T-cell (primary cell): Measurements from ENCODE around the gene SH3BP4. TPM values are rescaled to one million over a fixed set of nuclear protein-coding genes. Genes with fewer than 3 reads are reported as not detected.
A peak's percentile ranks its signal among the peaks of the same experiment; 100 is the strongest.

Experiments
- ATAC-seq, 4 experiments: fragments of 200-7000 bp in 3 of 4; fragments of 150-1000 bp in 1 of 4; cut with Tn5 transposase; replicated peaks in 1 of 4; 1 replicate in 3 of 4; 2 replicates in 1 of 4; pipeline ENCODE4 v1.10.0; 2021; ENCODE audit warnings: moderate library complexity in 3 of 4, mild to moderate bottlenecking in 2 of 4, moderate number of reproducible peaks in 1 of 4
- CTCF ChIA-PET, 2 donors: fragments of 300-600 bp; sonication (Branson Sonifier 250); formaldehyde crosslinking; loops; one replicate each; lab custom pipeline; 2022; ENCODE audit warnings: antibody characterized with exemption in 2 of 2; lab: Charles Lee
- POLR2A ChIA-PET, 2 donors: fragments of 300-600 bp; sonication (Branson Sonifier 250); formaldehyde crosslinking; loops; one replicate each; lab custom pipeline; 2022; ENCODE audit warnings: antibody characterized with exemption in 2 of 2; lab: Charles Lee
- DNase-seq, 35 experiments: peaks; one replicate each; pipeline versions ENCODE4 v3.0.0 to v3.0.0-alpha.2; 2013 to 2023
- H3K27ac ChIP-seq: one replicate; pipeline ENCODE4 v1.5.1; 2013; ENCODE audit warnings: low read length
- H3K27me3 ChIP-seq, 2 experiments: replicated peaks in 1 of 2; 1 replicate in 1 of 2; 2 replicates in 1 of 2; pipeline versions ENCODE4 v1.6.1 to v1.7.0; 2013; ENCODE audit warnings: low read length in 1 of 2, mixed read lengths in 1 of 2; ENCODE audit not compliant: control insufficient read depth in 2 of 2, insufficient read depth in 2 of 2; ENCODE audit errors: extremely low read depth in 1 of 2
- H3K36me3 ChIP-seq, 2 donors: 1 replicate in 1 of 2; 2 replicates in 1 of 2; pipeline versions ENCODE4 v1.6.1 to v1.7.0; 2013; ENCODE audit warnings: low read length in 1 of 2; ENCODE audit not compliant: control insufficient read depth in 2 of 2, insufficient read depth in 1 of 2; ENCODE audit errors: extremely low read depth in 1 of 2
- H3K4me1 ChIP-seq, 2 experiments: 1 replicate in 1 of 2; 2 replicates in 1 of 2; pipeline versions ENCODE4 v1.6.1 to v1.7.0; 2013; ENCODE audit warnings: low read length in 2 of 2, mixed read lengths in 1 of 2; ENCODE audit not compliant: insufficient read depth in 2 of 2, control insufficient read depth in 1 of 2; ENCODE audit errors: extremely low read depth in 1 of 2
- H3K4me3 ChIP-seq, 2 donors: 1 replicate in 1 of 2; 2 replicates in 1 of 2; pipeline versions ENCODE4 v1.5.1 to v1.7.0; 2013; ENCODE audit warnings: mild to moderate bottlenecking in 2 of 2, low read length in 1 of 2, moderate library complexity in 1 of 2; ENCODE audit not compliant: control insufficient read depth in 1 of 2; ENCODE audit errors: extremely low read depth in 1 of 2
- H3K9me3 ChIP-seq: 2 replicates; pipeline ENCODE4 v1.7.0; 2013
- H3K27ac Mint-ChIP-seq, 2 donors: one replicate each; pipeline ENCODE4 v1.8.0; 2020 to 2021; ENCODE audit warnings: mild to moderate bottlenecking in 2 of 2, mixed read lengths in 2 of 2
- H3K27me3 Mint-ChIP-seq, 2 donors: one replicate each; pipeline ENCODE4 v1.8.0; 2021 to 2022; ENCODE audit warnings: mixed read lengths in 2 of 2
- H3K36me3 Mint-ChIP-seq: one replicate; pipeline ENCODE4 v1.8.0; 2021; ENCODE audit warnings: mixed read lengths
- H3K4me1 Mint-ChIP-seq, 3 donors: one replicate each; pipeline ENCODE4 v1.8.0; 2020 to 2022; ENCODE audit warnings: mixed read lengths in 3 of 3, mild to moderate bottlenecking in 1 of 3
- H3K4me3 Mint-ChIP-seq, 3 donors: one replicate each; pipeline ENCODE4 v1.8.0; 2020 to 2022; ENCODE audit warnings: mild to moderate bottlenecking in 3 of 3, mixed read lengths in 3 of 3, moderate library complexity in 3 of 3
- H3K9me3 Mint-ChIP-seq, 3 donors: one replicate each; pipeline ENCODE4 v1.8.0; 2020 to 2022; ENCODE audit warnings: mixed read lengths in 3 of 3
- WGBS: methylation state at CpG from one replicate; pipeline ENCODE4 v1.1.5; 2013; ENCODE audit warnings: missing lambda C conversion rate; ENCODE audit not compliant: insufficient coverage; 5-methylcytosine and 5-hydroxymethylcytosine counted together
- total RNA-seq, 35 experiments: library from RNA in 6 of 35; stranded (reverse) in 6 of 35; fragments of 120-200 nt in 1 of 35; gene quantifications; one replicate each; pipeline versions ENCODE4 v1.2.1 to v1.2.4 and lab custom pipeline; 2013 to 2026

The SH3BP4 gene
- total RNA-seq, 5 donors from 2014 or later (not counting 1 experiment from before 2014, with no cell fraction given) = 0.14 to 1.3 (median 0.50) TPM

GRCh38 chr2:234939576-234939975, 12.2 kb upstream of the SH3BP4 start:
- Histone ChIP-seq H3K27me3 (peaks cover 0 to 17% of the 10 kb centered on the region in 2 experiments), H3K4me1 (no peaks in the 10 kb centered on the region), H3K27ac (no peak overlapping the region), H3K36me3 (no peaks in the 10 kb centered on the region), H3K9me3 (no peaks in the 10 kb centered on the region), H3K4me3 (no peak overlapping the region)
- WGBS = 93% methylated on average over 3 of the region's 4 CpGs
- DNase-seq (no peak), ATAC-seq (no peak)
- Mint-ChIP-seq H3K36me3 (no peaks in the 10 kb centered on the region), H3K4me1 (no peaks in the 10 kb centered on the region), H3K27me3 (peaks cover 33 to 36% of the 10 kb centered on the region in 2 donors), H3K4me3 (no peak overlapping the region), H3K9me3 (peaks cover 0 to 9% (median 0%) of the 10 kb centered on the region in 3 donors), H3K27ac (no peak overlapping the region)
- ChIA-PET CTCF (no interaction called here), POLR2A (no interaction called here)

- ATAC-seq = no peak
- ChIA-PET POLR2A (no interaction called here), CTCF (no interaction called here)
- H3K9me3 Mint-ChIP-seq = peaks cover 0 to 9% (median 0%) of the 10 kb centered on the region in 3 donors
- H3K27ac ChIP-seq = no peak overlapping the region
- H3K9me3 ChIP-seq = no peaks in the 10 kb centered on the region
- H3K27ac Mint-ChIP-seq = no peak overlapping the region
- H3K4me1 ChIP-seq = no peaks in the 10 kb centered on the region
- no peaks in the 10 kb centered on the region for H3K36me3 ChIP-seq
- peaks cover 30 to 34% of the 10 kb centered on the region in 2 donors for H3K27me3 Mint-ChIP-seq
- H3K27me3 ChIP-seq = peaks cover 0 to 14% of the 10 kb centered on the region in 2 experiments
- no peak for DNase-seq
- no peaks in the 10 kb centered on the region for H3K4me1 Mint-ChIP-seq
- no peak overlapping the region for H3K4me3 ChIP-seq
- H3K4me3 Mint-ChIP-seq = no peak overlapping the region
- H3K36me3 Mint-ChIP-seq = no peaks in the 10 kb centered on the region
- WGBS = no CpG with 5 or more reads among the region's 5 CpGs
Observed at GRCh38 chr2:234939996-234940395, 11.8 kb upstream of the SH3BP4 start.

- Histone ChIP-seq H3K27ac (no peak overlapping the region), H3K9me3 (no peaks in the 10 kb centered on the region), H3K4me3 (no peak overlapping the region), H3K4me1 (no peaks in the 10 kb centered on the region), H3K36me3 (no peaks in the 10 kb centered on the region), H3K27me3 (peaks cover 0 to 9% of the 10 kb centered on the region in 2 experiments)
- no peaks in the 10 kb centered on the region for H3K36me3 Mint-ChIP-seq
- no peak overlapping the region for H3K27ac Mint-ChIP-seq
- DNase-seq = no peak
- ATAC-seq = no peak
- peaks cover 0 to 9% (median 0%) of the 10 kb centered on the region in 3 donors for H3K9me3 Mint-ChIP-seq
- no peaks in the 10 kb centered on the region for H3K4me1 Mint-ChIP-seq
- H3K27me3 Mint-ChIP-seq = peaks cover 30 to 34% of the 10 kb centered on the region in 2 donors
- POLR2A ChIA-PET = no interaction called here
- CTCF ChIA-PET = no interaction called here
- 95% methylated on average over 6 of the region's 7 CpGs for WGBS
- no peak overlapping the region for H3K4me3 Mint-ChIP-seq
Observed at GRCh38 chr2:234940527-234940926, 11.3 kb upstream of the SH3BP4 start.

DNA sequence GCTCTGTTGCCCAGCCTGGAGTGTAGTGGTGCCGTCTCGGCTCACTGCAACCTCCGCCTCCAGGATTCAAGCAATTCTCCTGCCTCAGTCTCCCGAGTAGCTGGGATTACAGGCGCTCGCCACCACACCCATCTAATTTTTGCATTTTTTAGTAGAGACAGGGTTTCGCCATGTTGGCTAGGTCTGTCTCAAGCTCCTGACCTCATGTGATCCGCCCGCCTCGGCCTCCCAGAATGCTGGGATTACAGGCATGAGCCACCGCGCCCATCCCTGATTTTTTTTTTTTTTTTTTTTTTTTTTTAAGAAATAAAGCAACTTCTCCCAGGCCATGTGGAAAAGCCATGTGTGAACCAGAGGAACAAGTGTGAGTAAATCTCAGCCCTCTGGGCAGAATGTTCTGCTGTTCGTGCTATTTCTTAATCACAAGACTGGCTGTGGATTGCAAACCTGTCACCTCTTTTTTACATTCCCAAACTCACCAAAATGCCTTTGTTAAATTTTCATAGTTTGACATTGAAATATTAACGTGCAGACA, 6.4 kb upstream of the SH3BP4 start:
- no peak overlapping the region for H3K27ac ChIP-seq
- WGBS = no CpG with 5 or more reads among the region's 14 CpGs
- Mint-ChIP-seq H3K4me1 (peaks cover 3 to 4% (median 3%) of the 10 kb centered on the region in 3 donors), H3K27ac (no peak overlapping the region), H3K9me3 (peaks cover 0 to 9% (median 0%) of the 10 kb centered on the region in 3 donors), H3K4me3 (no peak overlapping the region), H3K27me3 (peaks cover 50 to 51% of the 10 kb centered on the region in 2 donors), H3K36me3 (no peaks in the 10 kb centered on the region)
- no peaks in the 10 kb centered on the region for H3K36me3 ChIP-seq
- H3K4me1 ChIP-seq = no peaks in the 10 kb centered on the region
- POLR2A ChIA-PET = no interaction called here
- DNase-seq (no peak), ATAC-seq (no peak)
- H3K4me3 ChIP-seq = no peak overlapping the region
- peaks cover 0 to 19% of the 10 kb centered on the region in 2 experiments for H3K27me3 ChIP-seq
- CTCF ChIA-PET = no interaction called here
- no peaks in the 10 kb centered on the region for H3K9me3 ChIP-seq

DNA sequence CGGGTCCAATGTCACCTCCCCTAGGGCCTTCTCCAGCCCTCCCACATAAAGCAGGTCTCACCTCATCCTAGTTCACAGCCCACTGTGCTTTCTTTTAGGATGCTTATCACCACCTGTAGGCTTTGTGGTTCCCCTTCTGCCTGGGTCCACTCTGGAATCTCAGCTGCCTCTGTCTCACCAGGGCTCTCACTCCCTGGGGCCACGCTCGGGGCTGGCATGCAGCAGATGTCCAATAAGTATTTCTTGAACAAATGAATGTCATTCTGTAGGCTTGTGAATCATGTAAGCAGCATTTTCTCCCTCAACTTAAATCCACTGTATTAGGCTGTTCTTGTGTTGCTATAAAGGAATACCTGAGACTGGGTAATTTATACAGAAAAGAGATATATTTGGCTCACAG, 4.3 kb upstream of the SH3BP4 start:
- Mint-ChIP-seq H3K9me3 (peaks cover 0 to 9% (median 0%) of the 10 kb centered on the region in 3 donors), H3K36me3 (no peaks in the 10 kb centered on the region), H3K4me1 (peaks cover 7 to 11% (median 8%) of the 10 kb centered on the region in 3 donors), H3K27ac (no peak overlapping the region), H3K4me3 (no peak overlapping the region), H3K27me3 (peaks cover 53 to 60% of the 10 kb centered on the region in 2 donors)
- ATAC-seq (no peak), DNase-seq (no peak)
- CTCF ChIA-PET = no interaction called here
- POLR2A ChIA-PET = no interaction called here
- Histone ChIP-seq H3K9me3 (no peaks in the 10 kb centered on the region), H3K27me3 (peaks cover 0 to 27% of the 10 kb centered on the region in 2 experiments), H3K4me3 (no peak overlapping the region), H3K4me1 (peaks cover 0 to 10% of the 10 kb centered on the region in 2 experiments), H3K36me3 (no peaks in the 10 kb centered on the region), H3K27ac (no peak overlapping the region)
- WGBS = 74% methylated on average over 3 of the region's 3 CpGs

DNA sequence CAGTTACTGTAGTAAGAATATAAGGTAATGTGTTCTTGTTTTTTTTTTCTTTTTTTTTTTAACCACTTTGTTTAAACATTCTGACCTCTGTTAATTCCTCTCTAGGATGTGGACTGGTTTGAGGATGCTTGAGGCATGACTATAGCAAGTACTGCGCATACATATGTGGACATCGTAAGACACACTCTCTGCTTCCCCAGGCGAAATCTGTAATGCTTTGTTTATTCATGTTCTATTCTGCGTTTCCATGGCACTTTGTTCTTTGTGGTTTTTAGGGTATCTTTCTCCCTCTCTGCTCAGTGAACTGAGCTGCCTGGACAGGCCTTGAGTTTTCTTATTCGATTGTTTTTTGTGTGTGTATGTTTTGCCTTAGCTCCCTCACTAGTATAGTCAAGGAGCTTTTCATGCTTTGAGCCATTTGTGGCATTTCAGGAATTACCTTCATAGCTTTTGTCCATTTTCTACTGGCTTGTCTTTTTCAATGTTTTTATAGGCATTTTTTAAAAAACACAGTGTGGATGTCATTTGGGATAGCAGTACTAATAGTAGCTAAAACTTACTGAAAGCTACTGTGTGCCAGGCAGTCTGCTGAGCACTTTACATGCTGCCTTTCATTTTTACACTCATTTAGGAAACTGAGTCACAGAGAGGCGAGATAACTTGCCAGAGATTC, 1.9 kb upstream of the SH3BP4 start:
- ATAC-seq (no peak), DNase-seq (no peak)
- Histone ChIP-seq H3K4me3 (no peak overlapping the region), H3K4me1 (peaks cover 0 to 14% of the 10 kb centered on the region in 2 experiments), H3K27me3 (peaks cover 0 to 46% of the 10 kb centered on the region in 2 experiments), H3K36me3 (no peaks in the 10 kb centered on the region), H3K9me3 (no peaks in the 10 kb centered on the region), H3K27ac (no peak overlapping the region)
- 90% methylated on average over 1 of the region's 6 CpGs for WGBS
- H3K4me1 Mint-ChIP-seq = peaks cover 8 to 18% (median 12%) of the 10 kb centered on the region in 3 donors
- no peak overlapping the region for H3K27ac Mint-ChIP-seq
- CTCF ChIA-PET = interaction anchor here in 1 of 2 donors (0.7 kb wide), 1 partner anchor 22 kb away, joined by 3 read pairs; no protein-coding TSS in a partner anchor
- H3K4me3 Mint-ChIP-seq = peak overlapping the region in 2 of 3 donors; percentile 42 to 77
- POLR2A ChIA-PET = no interaction called here
- H3K27me3 Mint-ChIP-seq = peaks cover 68 to 76% of the 10 kb centered on the region in 2 donors
- H3K36me3 Mint-ChIP-seq = no peaks in the 10 kb centered on the region
- H3K9me3 Mint-ChIP-seq = no peaks in the 10 kb centered on the region
